GM12875 (cell line): ENCODE data around the gene KIAA2012.

Source experiments
- H3K4me3 ChIP-seq: one replicate; pipeline ENCODE4 v1.5.1; 2011; ENCODE audit warnings: low read depth, low read length, control low read depth
- TF ChIP-seq, protein P1 (sequence below): IDR thresholded peaks from 2 replicates; pipeline ENCODE4 v1.5.1; 2011; ENCODE audit warnings: low read depth, mild to moderate bottlenecking, control low read depth, inconsistent platforms, low read length, moderate library complexity, borderline replicate concordance; ENCODE audit not compliant: insufficient read depth

Gene KIAA2012

DNA sequence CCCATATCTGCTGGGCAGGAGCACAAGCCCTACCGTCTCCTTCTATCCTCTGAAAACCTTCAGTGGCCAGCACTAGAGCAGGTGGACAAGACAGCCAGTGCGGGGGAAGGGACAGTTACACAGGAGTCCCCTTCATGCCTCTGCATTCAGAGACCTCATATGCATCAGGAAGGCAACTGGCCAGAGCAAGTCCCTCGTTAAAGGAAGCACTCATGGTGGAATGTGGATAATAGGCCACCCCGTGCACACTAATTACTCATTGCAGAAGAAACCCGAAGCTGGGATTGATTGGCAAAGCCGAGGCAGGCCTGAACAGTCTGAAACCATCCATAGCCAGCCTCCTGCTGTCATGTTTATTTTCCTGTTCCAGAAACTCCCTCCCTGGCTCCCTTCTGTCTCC is 11.2 kb downstream of the KIAA2012 start:
- TF ChIP-seq, protein P1, sequence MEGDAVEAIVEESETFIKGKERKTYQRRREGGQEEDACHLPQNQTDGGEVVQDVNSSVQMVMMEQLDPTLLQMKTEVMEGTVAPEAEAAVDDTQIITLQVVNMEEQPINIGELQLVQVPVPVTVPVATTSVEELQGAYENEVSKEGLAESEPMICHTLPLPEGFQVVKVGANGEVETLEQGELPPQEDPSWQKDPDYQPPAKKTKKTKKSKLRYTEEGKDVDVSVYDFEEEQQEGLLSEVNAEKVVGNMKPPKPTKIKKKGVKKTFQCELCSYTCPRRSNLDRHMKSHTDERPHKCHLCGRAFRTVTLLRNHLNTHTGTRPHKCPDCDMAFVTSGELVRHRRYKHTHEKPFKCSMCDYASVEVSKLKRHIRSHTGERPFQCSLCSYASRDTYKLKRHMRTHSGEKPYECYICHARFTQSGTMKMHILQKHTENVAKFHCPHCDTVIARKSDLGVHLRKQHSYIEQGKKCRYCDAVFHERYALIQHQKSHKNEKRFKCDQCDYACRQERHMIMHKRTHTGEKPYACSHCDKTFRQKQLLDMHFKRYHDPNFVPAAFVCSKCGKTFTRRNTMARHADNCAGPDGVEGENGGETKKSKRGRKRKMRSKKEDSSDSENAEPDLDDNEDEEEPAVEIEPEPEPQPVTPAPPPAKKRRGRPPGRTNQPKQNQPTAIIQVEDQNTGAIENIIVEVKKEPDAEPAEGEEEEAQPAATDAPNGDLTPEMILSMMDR = no peak
- no peak overlapping the region for H3K4me3 ChIP-seq

DNA sequence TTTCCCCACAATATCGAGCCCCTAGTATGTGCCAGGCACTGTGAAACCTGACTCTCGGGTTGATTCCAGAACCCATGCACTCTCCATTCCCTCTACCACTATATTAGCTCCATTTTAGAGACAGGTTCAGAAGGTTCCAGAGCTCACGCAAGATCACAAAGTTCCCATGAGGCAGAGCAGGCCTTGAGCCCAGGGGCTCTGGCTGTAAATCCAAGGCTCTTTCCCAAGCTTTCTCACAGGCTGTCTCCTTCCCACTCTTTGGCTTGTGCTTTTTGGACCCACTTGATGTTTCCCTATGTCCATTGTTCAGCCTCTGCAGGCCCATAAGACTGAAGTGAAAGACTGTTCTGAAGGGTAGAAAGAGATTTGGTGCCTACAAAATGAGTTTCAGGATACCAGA is 15.7 kb downstream of the KIAA2012 start:
- H3K4me3 ChIP-seq = no peak overlapping the region
- TF ChIP-seq, protein P1 = no peak

DNA sequence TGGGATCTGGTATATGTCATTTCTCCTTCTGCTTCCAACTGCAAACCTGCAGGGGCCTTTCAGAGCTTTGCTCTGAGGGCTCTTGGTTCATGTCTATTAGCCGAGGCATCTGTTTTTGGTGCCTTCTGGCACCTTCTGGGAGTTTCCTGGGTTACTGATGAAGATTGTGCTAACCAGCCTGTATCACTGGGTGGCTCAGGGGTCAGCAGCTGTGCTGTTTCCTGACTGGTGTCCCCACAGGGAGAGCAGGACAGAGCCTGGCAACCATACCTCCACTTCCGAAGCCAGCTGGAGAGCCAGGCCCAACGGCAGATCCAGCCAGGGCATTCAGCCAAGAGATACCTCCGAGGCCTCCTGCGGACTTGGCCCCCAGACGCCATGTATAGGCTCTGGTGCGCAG is 17.5 kb downstream of the KIAA2012 start:
- no peak overlapping the region for H3K4me3 ChIP-seq
- TF ChIP-seq, protein P1 = no peak

DNA sequence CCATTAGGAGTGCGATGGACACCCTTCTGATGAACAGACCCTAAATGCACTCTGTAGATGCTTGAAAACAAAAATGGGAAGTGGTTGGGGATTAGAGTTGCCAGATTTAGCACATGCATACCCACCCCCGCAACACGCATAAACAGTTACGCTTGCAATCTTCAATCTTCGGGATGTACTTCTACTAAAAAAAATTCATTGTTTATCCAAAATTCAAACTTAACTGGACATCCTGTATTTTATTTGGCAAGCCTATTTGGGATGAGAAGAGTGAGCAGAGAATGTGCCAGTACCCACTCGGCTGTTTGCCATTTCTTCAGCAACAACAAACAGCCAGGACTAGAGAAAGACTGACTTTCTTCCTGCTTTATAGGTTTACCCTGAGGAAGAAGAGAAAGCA is 18.4 kb downstream of the KIAA2012 start:
- TF ChIP-seq, protein P1 = no peak
- H3K4me3 ChIP-seq = no peak overlapping the region

DNA sequence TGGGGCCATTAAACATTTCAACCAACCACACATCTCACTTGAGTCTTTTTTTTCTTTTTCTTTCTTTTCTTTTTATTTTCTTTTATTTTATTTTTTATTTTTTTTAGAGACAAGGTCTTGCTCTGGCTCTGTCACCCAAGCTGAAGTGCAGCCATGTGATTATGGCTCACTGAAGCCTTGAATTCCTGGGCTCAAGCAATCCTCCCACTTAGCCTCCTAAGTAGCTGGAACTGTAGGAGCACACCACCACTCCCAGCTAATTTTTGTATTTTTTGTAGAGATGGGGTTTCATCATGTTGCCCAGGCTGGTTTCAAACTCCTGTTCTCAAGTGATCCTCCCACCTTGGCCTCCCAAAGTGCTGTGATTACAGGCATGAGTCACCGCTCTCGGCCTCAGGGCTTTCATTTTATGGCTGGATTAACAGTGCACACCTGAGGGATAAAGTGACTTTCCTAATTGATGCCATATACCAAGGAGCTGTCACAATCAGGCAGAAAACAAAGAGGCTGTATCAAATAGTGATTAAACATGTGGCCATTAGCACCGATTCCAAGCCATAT is 21.5 kb downstream of the KIAA2012 start:
- H3K4me3 ChIP-seq = no peak overlapping the region
- TF ChIP-seq, protein P1 = no peak

DNA sequence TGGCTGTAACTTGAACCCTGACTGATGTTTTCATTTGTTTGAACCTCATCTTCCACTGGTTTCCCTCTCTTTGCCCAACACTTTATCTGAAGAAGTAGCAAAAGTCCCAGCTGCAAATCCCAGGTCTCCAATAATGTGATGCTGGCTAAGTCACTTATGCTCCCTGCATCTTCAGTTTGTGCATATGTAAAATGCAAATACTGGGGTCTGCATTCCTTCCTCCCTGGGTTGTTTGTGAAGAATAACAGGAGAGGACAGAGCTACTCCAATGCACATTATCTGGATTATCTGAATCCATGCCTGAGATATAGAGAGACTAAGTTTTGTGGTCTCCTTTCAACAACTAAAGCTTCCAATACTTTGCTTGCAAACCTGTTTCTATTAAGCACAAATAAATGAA is 22.2 kb downstream of the KIAA2012 start:
- TF ChIP-seq, protein P1 = no peak
- H3K4me3 ChIP-seq = no peak overlapping the region

DNA sequence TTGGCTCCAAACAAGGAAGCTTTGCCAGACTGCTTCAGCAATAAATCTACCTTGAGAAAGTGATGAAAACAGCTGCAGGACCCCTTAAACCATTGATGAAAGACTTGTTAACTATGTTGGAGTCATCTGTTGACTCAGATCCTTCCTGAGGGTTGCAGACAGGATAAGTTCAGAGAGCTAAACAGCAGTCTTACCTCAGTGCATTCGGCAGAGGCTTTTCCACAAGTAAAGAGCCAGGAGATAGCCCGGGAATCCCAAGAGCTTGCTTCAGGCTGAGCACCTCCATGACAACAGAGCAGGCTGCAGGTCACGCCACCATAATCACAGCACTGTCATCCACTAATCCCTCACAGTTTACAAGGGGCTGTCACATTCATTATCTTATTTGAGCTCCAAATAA is 23.7 kb downstream of the KIAA2012 start:
- TF ChIP-seq, protein P1 = no peak
- H3K4me3 ChIP-seq = no peak overlapping the region
